Measurements from ENCODE around the gene MATCAP1.

DNA sequence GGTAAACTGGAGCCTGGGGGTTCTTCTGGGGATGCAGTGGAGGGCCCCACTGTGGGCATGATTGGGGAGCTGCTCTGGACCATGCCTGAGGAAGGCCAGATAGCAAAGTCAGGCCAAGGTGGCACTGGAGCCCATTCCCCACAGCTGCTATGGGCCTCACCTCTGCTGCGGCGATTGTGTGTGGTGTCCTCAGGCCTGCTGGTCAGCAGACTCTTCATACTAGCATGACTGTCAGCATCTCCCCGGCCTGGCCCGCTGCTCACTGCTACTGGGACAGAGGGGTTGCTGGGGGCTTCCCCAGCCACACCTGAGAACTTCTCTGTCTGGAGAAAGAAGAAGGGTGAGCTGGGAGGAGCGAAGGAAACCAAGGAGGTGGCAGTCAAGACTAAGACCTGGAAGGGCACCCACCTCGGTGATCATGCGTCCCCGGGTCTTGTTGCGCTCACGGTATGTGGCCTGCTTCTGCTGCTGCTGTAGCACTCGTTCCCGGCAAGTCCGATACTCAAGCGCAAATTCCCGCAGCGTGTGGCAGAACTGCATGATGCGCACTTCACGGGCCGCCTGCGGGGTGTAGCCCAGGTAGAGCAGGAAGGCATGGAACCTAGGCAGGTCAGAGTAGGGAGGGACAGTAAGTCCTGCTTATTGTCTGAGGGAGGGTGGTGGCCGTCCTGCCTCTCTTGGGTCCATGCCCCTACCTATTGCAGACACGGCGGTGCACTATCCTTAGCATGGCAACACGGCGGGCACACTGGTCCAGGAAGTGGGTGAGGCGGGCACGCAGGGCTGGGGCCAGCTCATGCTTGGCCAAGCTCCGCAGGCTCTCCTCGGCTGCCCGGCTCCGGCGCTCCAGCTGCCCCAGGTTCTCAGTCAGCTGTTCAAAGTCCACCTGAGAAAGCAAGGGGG lies 46.4 kb upstream of the MATCAP1 start:
- TF ChIP-seq, protein P1, sequence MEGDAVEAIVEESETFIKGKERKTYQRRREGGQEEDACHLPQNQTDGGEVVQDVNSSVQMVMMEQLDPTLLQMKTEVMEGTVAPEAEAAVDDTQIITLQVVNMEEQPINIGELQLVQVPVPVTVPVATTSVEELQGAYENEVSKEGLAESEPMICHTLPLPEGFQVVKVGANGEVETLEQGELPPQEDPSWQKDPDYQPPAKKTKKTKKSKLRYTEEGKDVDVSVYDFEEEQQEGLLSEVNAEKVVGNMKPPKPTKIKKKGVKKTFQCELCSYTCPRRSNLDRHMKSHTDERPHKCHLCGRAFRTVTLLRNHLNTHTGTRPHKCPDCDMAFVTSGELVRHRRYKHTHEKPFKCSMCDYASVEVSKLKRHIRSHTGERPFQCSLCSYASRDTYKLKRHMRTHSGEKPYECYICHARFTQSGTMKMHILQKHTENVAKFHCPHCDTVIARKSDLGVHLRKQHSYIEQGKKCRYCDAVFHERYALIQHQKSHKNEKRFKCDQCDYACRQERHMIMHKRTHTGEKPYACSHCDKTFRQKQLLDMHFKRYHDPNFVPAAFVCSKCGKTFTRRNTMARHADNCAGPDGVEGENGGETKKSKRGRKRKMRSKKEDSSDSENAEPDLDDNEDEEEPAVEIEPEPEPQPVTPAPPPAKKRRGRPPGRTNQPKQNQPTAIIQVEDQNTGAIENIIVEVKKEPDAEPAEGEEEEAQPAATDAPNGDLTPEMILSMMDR (conservative IDR thresholded peaks at IDR 0.05; ENCODE audit: low read depth, low read length): no peak
- TF ChIP-seq EZH2 (IDR thresholded peaks at IDR 0.05; ENCODE audit: borderline replicate concordance, low read depth, low read length, poor library complexity, severe bottlenecking): no peak
